ENCODE results near the gene PDE4D.
"Not testable (repeated sequence)": the region's sequence is repeated elsewhere in the genome, so short reads cannot be mapped to it uniquely, and the experiment has no call there.

The PDE4D gene

GRCh38 chr5:59703789-59704188 lies 189.7 kb downstream of the PDE4D start:
- no peak for DNase-seq (ENCODE audit: low read depth)

DNA sequence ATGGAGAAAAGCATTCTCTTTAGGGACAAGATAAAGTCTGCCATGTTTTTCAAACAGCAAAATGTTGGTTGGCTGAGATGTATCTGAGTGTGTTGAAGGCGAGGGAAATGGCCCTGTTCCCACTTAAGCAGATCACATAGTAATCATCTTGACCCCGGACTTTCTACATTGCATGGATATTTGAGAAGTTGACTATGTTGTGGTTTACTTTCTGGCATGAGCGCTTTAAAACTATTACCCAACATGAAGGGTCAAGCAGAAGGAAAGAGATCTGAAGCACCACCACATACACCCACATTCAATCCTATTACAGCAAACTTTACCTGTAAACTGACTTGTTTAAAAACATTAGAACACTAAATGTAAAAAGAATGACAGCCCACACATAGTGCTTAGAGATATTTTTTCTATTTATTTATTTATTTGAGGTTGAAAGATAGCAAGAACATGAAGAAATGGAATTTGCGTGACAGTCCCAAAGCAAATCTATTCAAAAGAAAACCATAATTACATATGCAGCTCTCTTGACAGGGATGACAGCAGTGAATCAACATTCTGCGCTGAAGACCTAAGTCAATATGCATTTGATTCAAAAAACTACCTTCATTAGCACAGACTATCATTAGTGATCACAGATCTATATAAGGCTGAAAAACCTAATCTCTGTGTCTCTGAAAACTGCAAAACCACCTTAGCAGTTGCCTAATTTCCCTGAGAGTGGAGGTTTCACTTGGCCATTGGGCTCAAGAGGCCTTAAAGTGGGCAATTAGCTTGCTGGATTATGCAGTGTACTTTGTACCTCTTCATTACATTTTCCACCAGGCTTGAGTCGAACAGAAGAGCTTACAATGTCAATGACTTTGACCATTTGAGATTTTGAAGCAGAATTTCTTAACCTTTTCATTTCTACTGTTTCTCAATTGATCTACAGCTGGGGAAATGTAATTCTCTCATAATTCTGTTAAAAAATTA lies 195.0 kb downstream of the PDE4D start:
- no peak for DNase-seq (ENCODE audit: low read depth)

DNA sequence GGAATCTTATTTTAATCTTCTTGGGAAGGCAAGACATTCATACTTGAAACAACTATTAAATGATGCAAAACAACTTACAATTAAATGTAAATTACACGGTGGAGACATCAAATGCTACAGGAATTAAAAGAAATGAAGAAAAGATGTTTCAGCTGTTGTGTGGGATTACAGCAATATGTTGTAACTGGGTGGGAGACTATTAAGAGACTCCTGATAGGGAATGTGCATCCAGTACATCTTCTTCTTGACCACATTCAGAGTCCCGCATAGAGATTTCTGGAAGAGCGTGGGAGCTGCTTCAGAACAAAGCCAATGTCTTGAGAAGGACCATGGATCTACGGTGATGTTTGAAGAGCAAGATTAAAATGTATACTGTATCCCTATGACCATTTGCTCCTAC lies 199.1 kb downstream of the PDE4D start:
- no peak for DNase-seq (ENCODE audit: low read depth)

DNA sequence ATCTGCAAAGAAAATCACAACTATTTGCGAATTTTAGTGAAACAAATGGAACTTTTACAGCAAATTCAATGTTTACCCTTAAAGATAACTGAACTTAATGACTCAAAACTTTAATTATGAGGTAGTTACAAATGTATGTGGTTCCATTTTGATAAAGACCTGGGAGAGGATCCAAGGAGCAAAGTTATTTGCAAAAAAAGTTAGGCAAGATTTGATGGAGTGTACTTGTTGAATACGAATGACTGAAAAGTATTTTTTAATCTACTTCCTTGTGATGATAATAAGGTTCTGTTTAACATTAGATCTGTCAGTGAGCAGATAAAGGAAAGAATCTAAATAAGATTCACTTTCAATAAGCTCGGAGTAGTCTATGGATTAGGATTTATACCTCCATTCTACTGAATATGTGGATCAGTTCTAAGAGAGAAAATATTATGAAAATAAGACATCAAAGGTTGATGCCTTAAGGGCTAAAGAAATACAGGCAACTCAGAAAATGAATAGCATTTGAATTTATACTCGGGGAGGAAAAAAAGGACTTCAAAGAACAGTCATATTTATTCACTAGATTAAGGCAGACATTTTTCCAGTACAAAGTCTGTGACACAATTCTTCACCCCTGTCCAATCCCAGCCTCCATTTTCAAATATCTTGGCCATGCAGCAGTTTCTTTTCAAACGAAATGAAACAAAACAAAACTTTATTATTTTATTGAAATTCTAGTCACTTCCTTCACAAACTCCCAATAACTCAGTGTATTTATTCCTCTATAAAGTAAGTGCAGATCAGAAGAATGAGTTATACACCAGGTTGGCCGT lies 199.8 kb downstream of the PDE4D start:
- no peak for DNase-seq (ENCODE audit: low read depth)

DNA sequence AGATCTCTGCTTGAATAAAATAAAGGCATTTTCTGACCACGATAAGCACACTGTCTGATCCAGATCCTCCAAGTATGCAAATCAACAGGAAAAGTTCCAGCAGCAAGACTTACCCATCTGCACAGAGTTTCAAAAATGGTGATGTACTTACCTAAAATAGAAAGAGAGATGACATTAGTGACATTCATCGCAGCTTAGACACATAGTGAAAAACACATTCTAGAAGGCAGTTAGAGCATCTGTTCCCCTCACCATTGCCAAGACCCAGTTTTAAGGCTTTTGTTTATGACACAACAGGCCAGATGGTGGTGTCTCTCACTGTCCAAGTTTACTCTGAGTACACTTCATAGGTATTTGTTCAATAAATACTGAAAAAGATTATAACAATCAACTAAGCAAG lies 207.7 kb downstream of the PDE4D start:
- DNase-seq (ENCODE audit: low read depth) = no peak

GRCh38 chr5:59685191-59685530 lies 208.4 kb downstream of the PDE4D start:
- DNase-seq (ENCODE audit: low read depth) = no peak

DNA sequence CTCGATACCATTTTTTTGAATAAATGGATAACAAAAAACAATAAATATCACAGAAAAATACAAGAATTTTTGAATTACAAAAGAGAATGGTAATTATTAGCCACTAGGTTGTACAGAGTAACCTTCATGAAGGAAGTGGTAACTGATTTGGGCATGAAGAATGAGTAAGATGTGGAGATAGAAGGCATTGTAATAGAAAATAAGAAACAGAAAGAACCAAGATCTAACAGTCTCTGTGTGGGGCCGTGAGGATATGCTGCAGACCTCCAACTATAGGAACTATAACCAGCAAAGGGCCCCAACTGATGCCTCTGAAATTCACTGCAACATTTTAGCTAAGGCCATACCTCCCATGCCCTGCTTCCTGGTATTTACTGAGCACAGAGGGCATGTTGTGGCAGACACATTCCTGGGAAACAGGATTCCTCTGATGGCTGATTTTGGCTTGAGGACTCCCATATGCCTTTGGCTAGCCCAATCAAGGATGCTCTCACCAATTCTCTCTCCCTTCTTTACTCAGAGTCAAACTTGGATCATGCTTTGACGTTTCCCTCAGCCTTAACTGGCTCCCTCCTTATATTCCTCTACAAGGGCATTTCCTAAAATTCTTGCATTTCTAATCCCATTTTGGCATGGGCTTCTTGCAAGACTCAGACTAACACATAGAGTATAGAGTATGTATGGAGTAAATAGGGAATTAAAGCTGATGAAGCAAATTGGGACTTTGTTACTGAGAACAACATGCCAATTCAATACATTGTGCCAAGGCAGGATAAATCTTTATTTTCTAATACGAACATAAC lies 208.9 kb downstream of the PDE4D start:
- no peak for DNase-seq (ENCODE audit: low read depth)

GRCh38 chr5:59683311-59683710 lies 210.2 kb downstream of the PDE4D start:
- no peak for DNase-seq (ENCODE audit: low read depth)

- no peak for DNase-seq (ENCODE audit: low read depth)
These were observed 211.0 kb downstream of the PDE4D start for GRCh38 chr5:59682542-59682941.

DNA sequence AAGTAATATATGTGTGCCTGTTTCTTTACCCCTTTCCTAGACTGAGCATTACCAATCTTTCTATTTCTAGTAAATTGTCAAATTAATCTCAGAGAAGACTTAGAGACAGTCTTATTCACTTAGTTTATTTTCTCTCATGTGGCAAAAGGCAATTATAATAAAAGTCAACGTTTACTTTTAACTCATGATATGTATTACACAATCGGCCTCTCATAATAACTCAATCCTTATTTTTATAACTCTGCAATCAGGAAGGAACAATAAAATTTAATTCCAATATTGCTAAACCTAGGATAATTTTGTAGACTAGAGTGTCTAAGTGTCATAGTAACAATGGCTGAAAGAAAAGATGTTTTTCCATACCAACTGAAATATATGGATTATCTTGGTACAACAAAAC lies 214.6 kb downstream of the PDE4D start:
- DNase-seq (ENCODE audit: low read depth) = no peak

GRCh38 chr5:59674763-59675162 lies 218.8 kb downstream of the PDE4D start:
- no peak for DNase-seq (ENCODE audit: low read depth)

DNA sequence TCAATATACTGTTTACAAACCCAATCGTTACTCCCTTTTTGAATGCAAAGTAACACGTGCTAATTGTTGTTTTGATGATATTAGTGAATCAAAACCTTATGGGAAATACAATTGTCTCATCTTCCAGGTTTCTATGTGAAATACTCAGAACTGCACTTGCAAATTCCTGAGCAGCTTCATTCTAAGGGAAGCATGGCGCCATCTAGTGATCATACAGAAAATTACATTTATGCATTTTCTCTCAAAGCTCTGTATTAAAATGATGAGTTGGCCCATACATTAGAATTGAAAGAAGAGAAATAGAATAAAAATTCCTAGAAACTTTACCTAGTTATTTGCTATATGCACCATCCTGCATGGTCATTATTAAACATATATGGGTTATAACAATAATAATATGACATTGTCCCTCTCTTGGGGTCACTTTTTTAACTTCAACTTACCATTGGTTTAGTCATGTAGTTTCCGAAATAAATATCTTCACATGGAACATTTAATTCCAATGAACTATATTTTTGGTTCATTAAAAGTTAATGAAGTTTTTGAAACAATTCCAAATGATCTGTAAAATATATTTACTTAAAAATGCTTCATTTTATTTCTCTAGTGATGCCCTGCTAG lies 220.0 kb downstream of the PDE4D start:
- DNase-seq (ENCODE audit: low read depth) = no peak

DNA sequence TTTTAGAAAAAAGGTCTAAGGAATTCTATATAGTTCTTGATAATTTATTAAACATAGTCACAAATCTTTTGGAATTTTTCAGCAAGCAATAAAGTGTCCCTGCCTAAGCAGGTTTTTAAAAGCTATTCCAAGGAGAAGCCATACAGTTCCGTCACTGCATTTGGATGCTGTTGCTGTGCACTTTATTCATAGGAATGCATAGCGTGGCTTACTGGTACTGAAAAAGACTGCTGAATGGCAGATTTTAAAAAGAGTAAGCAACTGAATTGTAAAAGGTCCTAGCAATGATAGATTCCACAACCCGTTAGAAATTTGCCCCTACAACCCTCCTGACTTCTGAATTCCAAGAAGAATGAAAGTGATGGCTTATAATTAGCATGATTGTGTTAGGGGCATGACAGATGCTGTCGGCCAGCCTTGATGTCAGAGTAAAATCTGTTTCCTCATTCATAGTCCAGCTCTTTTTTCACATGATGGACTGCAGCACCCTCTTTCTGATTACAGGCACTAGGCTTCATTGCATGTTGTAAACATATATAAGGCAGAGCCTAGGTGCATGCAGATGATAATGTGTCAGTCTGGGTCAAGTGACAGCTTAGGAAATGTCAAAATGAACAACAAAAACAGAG lies 227.0 kb downstream of the PDE4D start:
- no peak for DNase-seq (ENCODE audit: low read depth)

- DNase-seq (ENCODE audit: low read depth) = not testable (repeated sequence)
These were observed 227.7 kb downstream of the PDE4D start for GRCh38 chr5:59665832-59666203.

GRCh38 chr5:59665086-59665831 lies 228.3 kb downstream of the PDE4D start:
- DNase-seq (ENCODE audit: low read depth) = no peak

- DNase-seq (ENCODE audit: low read depth) = no peak
These were observed 231.4 kb downstream of the PDE4D start for GRCh38 chr5:59661954-59662615.

DNA sequence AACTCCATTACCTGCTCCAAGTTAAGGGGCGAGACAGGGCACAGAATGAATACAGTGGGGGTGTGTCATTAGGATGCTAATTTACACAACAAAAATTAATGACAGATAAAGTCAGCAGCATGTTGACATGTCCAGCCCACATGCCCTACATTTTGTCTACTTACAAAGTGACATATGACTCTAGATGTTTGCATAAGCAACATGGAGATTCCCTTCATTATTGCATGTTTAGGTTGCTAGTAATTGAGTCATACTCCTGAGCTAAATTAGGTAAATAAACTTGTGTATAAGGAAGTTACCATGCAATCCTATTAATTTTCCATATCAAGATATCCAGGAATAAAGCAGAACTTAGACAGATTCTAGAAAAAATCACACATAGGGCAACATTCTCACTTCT lies 232.2 kb downstream of the PDE4D start:
- no peak for DNase-seq (ENCODE audit: low read depth)

- no peak for DNase-seq (ENCODE audit: low read depth)
These were observed 232.8 kb downstream of the PDE4D start for GRCh38 chr5:59660737-59661136.

- no peak for DNase-seq (ENCODE audit: low read depth)
These were observed 236.9 kb downstream of the PDE4D start for GRCh38 chr5:59656351-59657254.
